Measurements from ENCODE around the gene ETHE1. TPM values are rescaled to one million over a fixed set of nuclear protein-coding genes. Genes with fewer than 3 reads are reported as not detected.

The ETHE1 gene
- total and polyA plus RNA-seq, 2 donors from 2014 or later = 61.3 to 81.8 TPM

- Histone ChIP-seq H3K9ac (ENCODE audit: low read length in 3 of 3) (no peak overlapping the region), H3K4me1 (ENCODE audit: control insufficient read depth in 2 of 3, insufficient read depth in 2 of 3, low read depth in 1 of 3, low read length in 3 of 3) (peaks cover 0 to 10% (median 0%) of the 10 kb centered on the region in 3 donors), H3K36me3 (ENCODE audit: control insufficient read depth in 2 of 3, insufficient read depth in 3 of 3, low read length in 3 of 3) (no peaks in the 10 kb centered on the region), H3K9me3 (ENCODE audit: control insufficient read depth in 2 of 3, insufficient read depth in 1 of 3, low read length in 3 of 3) (no peaks in the 10 kb centered on the region), H3K27me3 (ENCODE audit: control insufficient read depth, insufficient read depth, low read length) (peaks cover 2% of the 10 kb centered on the region), H3K4me3 (ENCODE audit: low read length in 3 of 3) (no peak overlapping the region), H3K27ac (ENCODE audit: low read depth in 2 of 2, low read length in 2 of 2) (no peak overlapping the region)
- no peak for FAIRE-seq
- peak in 1 of 5 donors; percentile 34 for DNase-seq
- TF ChIP-seq, protein P1, sequence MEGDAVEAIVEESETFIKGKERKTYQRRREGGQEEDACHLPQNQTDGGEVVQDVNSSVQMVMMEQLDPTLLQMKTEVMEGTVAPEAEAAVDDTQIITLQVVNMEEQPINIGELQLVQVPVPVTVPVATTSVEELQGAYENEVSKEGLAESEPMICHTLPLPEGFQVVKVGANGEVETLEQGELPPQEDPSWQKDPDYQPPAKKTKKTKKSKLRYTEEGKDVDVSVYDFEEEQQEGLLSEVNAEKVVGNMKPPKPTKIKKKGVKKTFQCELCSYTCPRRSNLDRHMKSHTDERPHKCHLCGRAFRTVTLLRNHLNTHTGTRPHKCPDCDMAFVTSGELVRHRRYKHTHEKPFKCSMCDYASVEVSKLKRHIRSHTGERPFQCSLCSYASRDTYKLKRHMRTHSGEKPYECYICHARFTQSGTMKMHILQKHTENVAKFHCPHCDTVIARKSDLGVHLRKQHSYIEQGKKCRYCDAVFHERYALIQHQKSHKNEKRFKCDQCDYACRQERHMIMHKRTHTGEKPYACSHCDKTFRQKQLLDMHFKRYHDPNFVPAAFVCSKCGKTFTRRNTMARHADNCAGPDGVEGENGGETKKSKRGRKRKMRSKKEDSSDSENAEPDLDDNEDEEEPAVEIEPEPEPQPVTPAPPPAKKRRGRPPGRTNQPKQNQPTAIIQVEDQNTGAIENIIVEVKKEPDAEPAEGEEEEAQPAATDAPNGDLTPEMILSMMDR (IDR thresholded peaks at IDR 0.05; ENCODE audit: borderline replicate concordance, extremely low read depth, insufficient read depth) = no peak
- intact Hi-C loops (cut with DNase I) = no loop called here
Observed at GRCh38 chr19:43467730-43468129, 59.3 kb downstream of the ETHE1 start.

DNA sequence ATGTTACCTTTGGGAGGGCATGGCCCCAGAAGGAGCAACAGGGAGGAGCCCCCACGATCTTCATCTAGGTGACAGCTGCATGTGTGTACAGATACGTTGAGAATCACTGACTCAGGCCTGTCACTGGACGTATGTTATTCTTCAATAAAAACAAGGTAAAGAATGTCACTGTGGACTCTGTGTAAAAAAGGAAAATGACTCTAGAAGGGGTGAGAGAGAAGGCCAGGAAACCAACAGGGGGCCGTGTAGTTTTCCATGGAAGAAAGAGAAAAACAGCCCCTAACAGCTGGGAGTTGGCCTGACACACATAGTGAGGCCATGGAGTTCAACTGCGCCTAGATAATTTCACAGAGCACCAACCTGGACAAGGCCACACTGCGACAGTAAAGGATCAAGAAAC is 59.7 kb downstream of the ETHE1 start:
- H3K36me3 ChIP-seq (ENCODE audit: control insufficient read depth in 2 of 3, insufficient read depth in 3 of 3, low read length in 3 of 3) = no peaks in the 10 kb centered on the region
- TF ChIP-seq, protein P1 (IDR thresholded peaks at IDR 0.05; ENCODE audit: borderline replicate concordance, extremely low read depth, insufficient read depth) = no peak
- no peak for FAIRE-seq
- intact Hi-C loops (cut with DNase I) = no loop called here
- no peak overlapping the region for H3K27ac ChIP-seq (ENCODE audit: low read depth in 2 of 2, low read length in 2 of 2)
- no peaks in the 10 kb centered on the region for H3K9me3 ChIP-seq (ENCODE audit: control insufficient read depth in 2 of 3, insufficient read depth in 1 of 3, low read length in 3 of 3)
- no peak for DNase-seq
- H3K4me3 ChIP-seq (ENCODE audit: low read length in 3 of 3) = no peak overlapping the region
- H3K27me3 ChIP-seq (ENCODE audit: control insufficient read depth, insufficient read depth, low read length) = peaks cover 2% of the 10 kb centered on the region
- peaks cover 0 to 10% (median 0%) of the 10 kb centered on the region in 3 donors for H3K4me1 ChIP-seq (ENCODE audit: control insufficient read depth in 2 of 3, insufficient read depth in 2 of 3, low read depth in 1 of 3, low read length in 3 of 3)
- no peak overlapping the region for H3K9ac ChIP-seq (ENCODE audit: low read length in 3 of 3)

DNA sequence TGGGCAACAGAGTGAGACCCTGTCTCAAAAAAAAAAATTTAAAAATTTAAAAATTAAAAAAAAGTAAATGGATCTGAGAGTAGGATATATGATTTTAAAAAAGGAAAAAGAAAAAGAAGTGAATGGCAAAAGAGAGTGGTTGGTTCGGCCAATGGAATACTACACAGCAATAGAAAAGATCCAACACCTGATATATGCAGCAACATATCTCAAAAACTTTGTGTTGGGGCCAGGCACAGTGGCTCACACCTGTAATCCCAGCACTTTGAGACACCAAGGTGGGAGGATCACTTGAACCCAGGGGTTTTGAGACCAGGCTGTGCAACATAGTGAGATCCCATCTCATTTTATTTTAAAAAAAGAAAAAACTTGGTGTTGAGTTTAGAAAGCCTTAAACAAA is 60.2 kb downstream of the ETHE1 start:
- peaks cover 2% of the 10 kb centered on the region for H3K27me3 ChIP-seq (ENCODE audit: control insufficient read depth, insufficient read depth, low read length)
- no peaks in the 10 kb centered on the region for H3K36me3 ChIP-seq (ENCODE audit: control insufficient read depth in 2 of 3, insufficient read depth in 3 of 3, low read length in 3 of 3)
- H3K9me3 ChIP-seq (ENCODE audit: control insufficient read depth in 2 of 3, insufficient read depth in 1 of 3, low read length in 3 of 3) = no peaks in the 10 kb centered on the region
- no peak overlapping the region for H3K9ac ChIP-seq (ENCODE audit: low read length in 3 of 3)
- TF ChIP-seq, protein P1 (IDR thresholded peaks at IDR 0.05; ENCODE audit: borderline replicate concordance, extremely low read depth, insufficient read depth) = no peak
- no peak overlapping the region for H3K27ac ChIP-seq (ENCODE audit: low read depth in 2 of 2, low read length in 2 of 2)
- intact Hi-C loops (cut with DNase I) = no loop called here
- peaks cover 0 to 10% (median 0%) of the 10 kb centered on the region in 3 donors for H3K4me1 ChIP-seq (ENCODE audit: control insufficient read depth in 2 of 3, insufficient read depth in 2 of 3, low read depth in 1 of 3, low read length in 3 of 3)
- DNase-seq (no peak), FAIRE-seq (no peak)
- no peak overlapping the region for H3K4me3 ChIP-seq (ENCODE audit: low read length in 3 of 3)

All from kidney (tissue), 14 donors.